Coronary artery (tissue), 2 donors: Measurements from ENCODE around the gene SPATA6.

Experiments
- DNase-seq: peaks from one replicate; pipeline ENCODE4 v3.0.0-alpha.2; 2017; ENCODE audit warnings: low spot score
- H3K27ac ChIP-seq, 2 donors: fragments of 200-600 bp; sonication (generic); one replicate each; pipeline ENCODE4 v1.5.1; 2016 to 2019
- H3K4me3 ChIP-seq: fragments of 200-600 bp; sonication (generic); 2 replicates; pipeline ENCODE4 v1.5.1; 2016; ENCODE audit warnings: mild to moderate bottlenecking, moderate library complexity
- TF ChIP-seq, protein P1 (sequence below): fragments of 200-600 bp; sonication (generic); IDR thresholded peaks from one replicate; pipeline ENCODE4 v1.5.1; 2019; ENCODE audit warnings: antibody characterized with exemption

SPATA6 gene

GRCh38 chr1:48396208-48396607 is 75.8 kb downstream of the SPATA6 start:
- TF ChIP-seq, protein P1, sequence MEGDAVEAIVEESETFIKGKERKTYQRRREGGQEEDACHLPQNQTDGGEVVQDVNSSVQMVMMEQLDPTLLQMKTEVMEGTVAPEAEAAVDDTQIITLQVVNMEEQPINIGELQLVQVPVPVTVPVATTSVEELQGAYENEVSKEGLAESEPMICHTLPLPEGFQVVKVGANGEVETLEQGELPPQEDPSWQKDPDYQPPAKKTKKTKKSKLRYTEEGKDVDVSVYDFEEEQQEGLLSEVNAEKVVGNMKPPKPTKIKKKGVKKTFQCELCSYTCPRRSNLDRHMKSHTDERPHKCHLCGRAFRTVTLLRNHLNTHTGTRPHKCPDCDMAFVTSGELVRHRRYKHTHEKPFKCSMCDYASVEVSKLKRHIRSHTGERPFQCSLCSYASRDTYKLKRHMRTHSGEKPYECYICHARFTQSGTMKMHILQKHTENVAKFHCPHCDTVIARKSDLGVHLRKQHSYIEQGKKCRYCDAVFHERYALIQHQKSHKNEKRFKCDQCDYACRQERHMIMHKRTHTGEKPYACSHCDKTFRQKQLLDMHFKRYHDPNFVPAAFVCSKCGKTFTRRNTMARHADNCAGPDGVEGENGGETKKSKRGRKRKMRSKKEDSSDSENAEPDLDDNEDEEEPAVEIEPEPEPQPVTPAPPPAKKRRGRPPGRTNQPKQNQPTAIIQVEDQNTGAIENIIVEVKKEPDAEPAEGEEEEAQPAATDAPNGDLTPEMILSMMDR = no peak
- Histone ChIP-seq H3K27ac (no peak overlapping the region), H3K4me3 (no peak overlapping the region)
- DNase-seq = no peak

DNA sequence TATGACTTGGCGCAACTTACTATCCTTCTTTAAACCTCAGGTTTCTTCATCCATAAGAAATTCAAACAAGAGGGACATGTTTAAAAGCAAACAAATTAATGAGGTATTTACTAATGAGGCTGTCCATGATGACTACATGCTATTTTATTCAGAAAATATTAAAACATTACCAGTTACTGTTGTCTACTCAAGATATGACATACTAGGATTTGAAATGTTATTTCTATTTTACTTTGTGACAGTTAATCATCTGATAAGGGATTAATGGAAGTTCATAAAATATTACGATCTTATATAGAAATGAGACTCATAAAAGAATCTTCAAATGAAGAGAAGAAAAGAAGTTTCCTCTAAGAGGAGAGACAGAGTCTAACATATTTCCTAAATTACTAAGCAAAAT is 80.1 kb downstream of the SPATA6 start:
- H3K4me3 ChIP-seq = no peak overlapping the region
- TF ChIP-seq, protein P1 = no peak
- H3K27ac ChIP-seq = no peak overlapping the region
- no peak for DNase-seq

DNA sequence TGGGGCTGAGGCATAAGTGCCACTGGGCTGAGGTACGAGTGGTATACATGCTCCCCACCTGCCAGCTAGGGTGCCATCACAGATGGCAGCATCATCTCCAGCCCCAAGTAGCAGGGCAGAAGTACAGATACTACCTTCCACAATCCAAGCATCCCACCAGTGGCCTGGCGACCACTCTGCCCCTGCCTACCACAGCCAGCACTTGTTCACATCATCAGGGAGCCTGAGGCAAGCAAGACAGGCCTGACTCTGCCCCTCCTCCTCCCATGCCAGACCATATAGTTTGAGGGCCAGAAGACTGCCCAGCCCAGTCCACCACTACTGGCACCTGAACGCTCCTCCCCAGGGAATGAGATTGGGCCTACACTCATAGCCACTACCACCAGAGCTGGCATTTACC is 84.6 kb downstream of the SPATA6 start:
- DNase-seq = no peak
- H3K27ac ChIP-seq = no peak overlapping the region
- TF ChIP-seq, protein P1 = no peak
- H3K4me3 ChIP-seq = no peak overlapping the region

DNA sequence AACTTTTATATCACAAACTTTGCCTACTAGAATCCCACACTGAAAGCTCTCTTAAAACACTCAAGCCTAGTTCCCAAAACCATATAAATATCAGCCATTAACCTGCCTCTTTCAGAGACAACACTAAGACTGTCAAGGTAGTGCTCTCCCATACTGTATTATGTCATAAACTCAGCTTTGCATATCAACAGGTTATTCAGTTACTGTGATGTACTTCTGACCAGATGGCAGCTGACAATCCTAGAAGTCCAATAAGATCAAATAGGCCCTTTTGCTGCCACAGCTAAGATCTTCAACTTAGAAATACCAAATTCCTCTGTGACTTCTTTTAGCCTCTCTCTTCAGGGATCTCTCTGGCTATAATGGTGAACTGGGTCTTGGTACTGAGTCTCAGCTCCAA is 97.2 kb downstream of the SPATA6 start:
- DNase-seq = no peak
- Histone ChIP-seq H3K27ac (no peak overlapping the region), H3K4me3 (no peak overlapping the region)
- TF ChIP-seq, protein P1 = no peak

GRCh38 chr1:48371598-48371997 is 100.4 kb downstream of the SPATA6 start:
- TF ChIP-seq, protein P1 = no peak
- no peak overlapping the region for H3K4me3 ChIP-seq
- H3K27ac ChIP-seq = no peak overlapping the region
- DNase-seq = no peak

DNA sequence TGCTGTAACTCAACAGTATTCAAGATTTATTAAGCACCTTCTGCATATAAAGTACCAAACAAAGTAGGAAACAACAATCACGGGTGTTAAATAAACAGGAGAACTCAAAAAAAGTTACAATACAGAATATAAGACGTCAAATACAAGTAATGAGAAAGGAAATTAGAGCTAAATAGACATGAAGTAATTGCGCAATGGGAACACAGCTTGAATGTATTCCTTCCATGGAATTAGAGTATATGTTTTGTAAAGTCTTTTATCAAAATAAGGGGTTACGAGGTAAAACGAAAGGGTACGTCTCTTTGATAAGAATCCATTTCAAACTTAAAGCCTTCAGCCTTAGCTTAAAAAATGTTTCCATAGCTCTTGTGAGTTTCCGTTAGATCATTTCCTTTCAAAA is 109.1 kb downstream of the SPATA6 start:
- H3K4me3 ChIP-seq = no peak overlapping the region
- DNase-seq = no peak
- TF ChIP-seq, protein P1 = no peak
- no peak overlapping the region for H3K27ac ChIP-seq

DNA sequence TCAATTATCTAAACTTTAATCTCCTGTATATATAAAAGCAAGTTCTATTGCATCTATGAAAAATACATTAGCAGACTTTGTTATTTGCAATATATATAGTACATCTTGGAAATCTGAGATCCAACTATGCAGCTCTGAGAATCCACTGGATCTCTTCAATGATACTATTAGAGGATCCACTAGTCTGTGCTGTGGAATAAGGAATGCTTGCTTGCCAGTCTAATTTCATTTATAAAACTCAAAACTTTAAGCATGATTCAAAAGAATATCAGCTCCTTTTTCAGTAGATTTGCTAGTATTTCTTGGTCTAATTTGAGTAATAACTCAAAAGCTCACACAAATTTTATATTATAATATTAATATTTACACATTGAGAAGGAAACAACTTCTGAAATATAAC is 115.1 kb downstream of the SPATA6 start:
- no peak for DNase-seq
- Histone ChIP-seq H3K27ac (no peak overlapping the region), H3K4me3 (no peak overlapping the region)
- TF ChIP-seq, protein P1 = no peak
